A673 (cell line): ENCODE measurements around the gene SNX33. TPM values are rescaled to one million over a fixed set of nuclear protein-coding genes. Genes with fewer than 3 reads are reported as not detected.
A peak's percentile ranks its signal among the peaks of the same experiment; 100 is the strongest.

Source experiments
- BruUV-seq: library from RNA; stranded (reverse); fragments of 400-500 nt; replicated peaks from 2 replicates; lab custom pipeline; 2021; lab: Mats Ljungman, UMichigan
- CTCF ChIA-PET: fragments of 300-600 bp; sonication (Branson Sonifier 250); formaldehyde crosslinking; loops from one replicate; lab custom pipeline; 2022; ENCODE audit warnings: antibody characterized with exemption; lab: Charles Lee
- POLR2A ChIA-PET: fragments of 300-600 bp; sonication (Branson Sonifier 250); formaldehyde crosslinking; loops from one replicate; lab custom pipeline; 2022; ENCODE audit warnings: antibody characterized with exemption; ENCODE audit not compliant: low non-redundant PET; lab: Charles Lee
- DNase-seq: peaks from one replicate; pipeline ENCODE4 v3.0.0-alpha.2; 2015; ENCODE audit warnings: low spot score
- H3K27ac ChIP-seq: fragments of 200-600 bp; sonication (generic); 2 replicates; pipeline ENCODE4 v1.5.1; 2016; ENCODE audit warnings: mixed run types, low read depth, mild to moderate bottlenecking, mixed read lengths, antibody characterized with exemption, low read length; ENCODE audit not compliant: poor library complexity, severe bottlenecking
- H3K27me3 ChIP-seq: fragments of 200-600 bp; sonication (generic); replicated peaks from 2 replicates; pipeline ENCODE4 v1.6.1; 2017; ENCODE audit warnings: mixed run types, low read depth, mild to moderate bottlenecking, mixed read lengths, antibody characterized with exemption, low read length; ENCODE audit not compliant: insufficient read depth, poor library complexity
- H3K36me3 ChIP-seq: fragments of 200-600 bp; sonication (generic); 2 replicates; pipeline ENCODE4 v1.6.1; 2016; ENCODE audit warnings: mixed run types, mild to moderate bottlenecking, mixed read lengths, antibody characterized with exemption, low read length; ENCODE audit not compliant: insufficient read depth, poor library complexity, severe bottlenecking
- H3K4me1 ChIP-seq: fragments of 200-600 bp; sonication (generic); 2 replicates; pipeline ENCODE4 v1.6.1; 2017; ENCODE audit warnings: mixed run types, mild to moderate bottlenecking, mixed read lengths, antibody characterized with exemption, low read length; ENCODE audit not compliant: insufficient read depth, poor library complexity, severe bottlenecking
- H3K4me3 ChIP-seq: fragments of 200-600 bp; sonication (generic); 2 replicates; pipeline ENCODE4 v1.5.1; 2016; ENCODE audit warnings: low read depth, mixed run types, mild to moderate bottlenecking, mixed read lengths, low read length; ENCODE audit not compliant: poor library complexity, severe bottlenecking
- H3K9me3 ChIP-seq: fragments of 200-600 bp; sonication (generic); 2 replicates; pipeline ENCODE4 v1.6.1; 2016; ENCODE audit warnings: mixed run types, low read depth, mild to moderate bottlenecking, mixed read lengths, antibody characterized with exemption, low read length; ENCODE audit not compliant: poor library complexity, severe bottlenecking
- EZH2 ChIP-seq: fragments of 200-600 bp; sonication (generic); IDR thresholded peaks from 2 replicates; pipeline ENCODE4 v1.6.1; 2017; ENCODE audit warnings: borderline replicate concordance, low read depth, mild to moderate bottlenecking, mixed read lengths, antibody characterized with exemption, low read length; ENCODE audit not compliant: poor library complexity, severe bottlenecking
- intact Hi-C: fragments of 100-400 bp; cut with micrococcal nuclease; formaldehyde crosslinking; loops from one replicate; pipeline ENCODE4 v1.10.0; 2022; ENCODE audit not compliant: unreplicated experiment
- total RNA-seq: library from RNA; stranded (reverse); gene quantifications from 2 replicates; pipeline ENCODE4 v1.2.3, GENCODE V29; 2021
- TF ChIP-seq, protein P1 (sequence below): fragments of 300-800, 200-600 bp; sonication (generic); conservative IDR thresholded peaks from 2 replicates; pipeline ENCODE4 v1.5.1; 2017; ENCODE audit warnings: low read depth, mild to moderate bottlenecking, antibody characterized with exemption, low read length, moderate library complexity, mixed read lengths

The SNX33 gene
- total RNA-seq, 1 experiment from 2014 or later: 3.4 TPM

- Histone ChIP-seq H3K36me3 (peaks cover 9% of the 10 kb centered on the region), H3K4me1 (peaks cover 16% of the 10 kb centered on the region), H3K9me3 (no peaks in the 10 kb centered on the region), H3K4me3 (no peak overlapping the region), H3K27me3 (no peaks in the 10 kb centered on the region), H3K27ac (no peak overlapping the region)
- ChIA-PET POLR2A (no interaction called here), CTCF (interaction anchor here (0.7 to 2.8 kb wide), 2 partner anchors 107 to 274 kb away, joined by 4 to 13 read pairs; partner anchors contain the start of gene MAN2C1)
- BruUV-seq: no TSS peak
- no peak for DNase-seq
- no peak for TF ChIP-seq EZH2
- TF ChIP-seq, protein P1, sequence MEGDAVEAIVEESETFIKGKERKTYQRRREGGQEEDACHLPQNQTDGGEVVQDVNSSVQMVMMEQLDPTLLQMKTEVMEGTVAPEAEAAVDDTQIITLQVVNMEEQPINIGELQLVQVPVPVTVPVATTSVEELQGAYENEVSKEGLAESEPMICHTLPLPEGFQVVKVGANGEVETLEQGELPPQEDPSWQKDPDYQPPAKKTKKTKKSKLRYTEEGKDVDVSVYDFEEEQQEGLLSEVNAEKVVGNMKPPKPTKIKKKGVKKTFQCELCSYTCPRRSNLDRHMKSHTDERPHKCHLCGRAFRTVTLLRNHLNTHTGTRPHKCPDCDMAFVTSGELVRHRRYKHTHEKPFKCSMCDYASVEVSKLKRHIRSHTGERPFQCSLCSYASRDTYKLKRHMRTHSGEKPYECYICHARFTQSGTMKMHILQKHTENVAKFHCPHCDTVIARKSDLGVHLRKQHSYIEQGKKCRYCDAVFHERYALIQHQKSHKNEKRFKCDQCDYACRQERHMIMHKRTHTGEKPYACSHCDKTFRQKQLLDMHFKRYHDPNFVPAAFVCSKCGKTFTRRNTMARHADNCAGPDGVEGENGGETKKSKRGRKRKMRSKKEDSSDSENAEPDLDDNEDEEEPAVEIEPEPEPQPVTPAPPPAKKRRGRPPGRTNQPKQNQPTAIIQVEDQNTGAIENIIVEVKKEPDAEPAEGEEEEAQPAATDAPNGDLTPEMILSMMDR: no peak
- intact Hi-C loops: loop anchor here (1.0 to 5.0 kb wide), 2 partner anchors 189 to 273 kb away; partner anchors contain the start of genes MAN2C1 and SIN3A
Observed at GRCh38 chr15:75641603-75642002, 6.1 kb upstream of the SNX33 start.

GRCh38 chr15:75644376-75644775 lies 3.3 kb upstream of the SNX33 start:
- intact Hi-C loops: loop anchor here (5.0 kb wide), 1 partner anchor 192 kb away; the partner anchor contains the start of gene SIN3A
- BruUV-seq: no TSS peak
- no peak for TF ChIP-seq EZH2
- TF ChIP-seq, protein P1: no peak
- Histone ChIP-seq H3K9me3 (no peaks in the 10 kb centered on the region), H3K27me3 (no peaks in the 10 kb centered on the region), H3K27ac (no peak overlapping the region), H3K4me1 (peaks cover 6% of the 10 kb centered on the region), H3K36me3 (no peaks in the 10 kb centered on the region), H3K4me3 (no peak overlapping the region)
- ChIA-PET CTCF (no interaction called here), POLR2A (no interaction called here)
- no peak for DNase-seq

DNA sequence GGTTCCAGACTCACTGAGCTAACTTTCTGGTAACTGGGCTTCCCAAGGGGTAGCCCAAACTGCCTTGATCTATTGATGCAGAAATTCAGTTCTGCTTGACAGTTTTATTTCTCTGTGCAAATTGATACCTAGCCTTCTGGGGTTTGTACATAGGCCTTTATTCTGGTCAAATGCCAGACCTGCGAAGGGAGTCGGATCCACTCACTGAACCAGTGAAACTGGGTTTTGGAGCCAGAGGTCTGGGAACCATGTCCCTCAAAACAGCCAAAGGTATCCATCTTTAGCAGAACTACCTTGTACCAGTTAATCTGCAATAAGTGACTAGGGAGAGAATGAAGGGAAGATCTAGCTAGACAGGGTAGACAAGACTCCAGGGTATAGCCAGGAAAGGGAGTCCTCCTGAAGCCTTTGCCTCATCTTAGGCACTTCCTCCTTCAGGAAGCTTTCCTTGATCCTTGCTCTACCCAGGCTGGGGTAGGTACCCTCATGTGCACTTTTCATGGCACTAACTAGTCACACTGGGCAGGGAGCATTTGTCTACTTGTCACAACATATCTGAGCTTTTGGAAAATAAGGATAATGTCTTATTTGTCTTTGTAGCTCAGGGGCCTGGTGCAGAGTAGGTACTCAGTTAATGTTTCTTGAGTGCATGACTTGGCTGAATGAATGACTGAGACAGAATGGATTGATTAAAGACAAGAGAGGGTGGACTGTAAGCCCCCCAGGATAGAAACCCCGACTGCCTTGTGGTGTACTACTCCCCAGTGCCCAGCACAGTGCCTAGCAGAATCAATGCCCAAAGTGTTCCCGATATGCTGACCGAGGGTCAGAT lies 1.4 kb upstream of the SNX33 start:
- no peaks in the 10 kb centered on the region for H3K27me3 ChIP-seq
- CTCF ChIA-PET: interaction anchor here (0.6 to 2.4 kb wide), 2 partner anchors 278 to 312 kb away, joined by 8 read pairs; partner anchors contain the start of gene MAN2C1
- POLR2A ChIA-PET: no interaction called here
- H3K4me1 ChIP-seq: peaks cover 6% of the 10 kb centered on the region
- H3K4me3 ChIP-seq: peak overlapping the region; percentile 96
- no TSS peak for BruUV-seq
- no peak for DNase-seq
- H3K9me3 ChIP-seq: no peaks in the 10 kb centered on the region
- intact Hi-C loops: loop anchor here (5.0 kb wide), 1 partner anchor 139 kb away; no protein-coding TSS in a partner anchor
- no peaks in the 10 kb centered on the region for H3K36me3 ChIP-seq
- H3K27ac ChIP-seq: peak overlapping the region; percentile 76
- TF ChIP-seq, protein P1: no peak
- TF ChIP-seq EZH2: no peak
